CD4-positive, alpha-beta T cell (primary cell): ENCODE data around the gene VIPR1. TPM values are rescaled to one million over a fixed set of nuclear protein-coding genes. Genes with fewer than 3 reads are reported as not detected.

Experiments used
- ATAC-seq: fragments of 200-7000 bp; cut with Tn5 transposase; one replicate; pipeline ENCODE4 v1.10.0; 2022; ENCODE audit warnings: mild to moderate bottlenecking; ENCODE audit not compliant: poor library complexity
- CTCF ChIA-PET: fragments of 350-600 bp; sonication (Branson Sonifier 250); formaldehyde crosslinking; loops from one replicate; lab custom pipeline; 2021; ENCODE audit warnings: antibody characterized with exemption, inconsistent platforms; lab: Charles Lee
- POLR2A ChIA-PET: fragments of 350-600 bp; sonication (Branson Sonifier 250); formaldehyde crosslinking; loops from one replicate; lab custom pipeline; 2021; ENCODE audit warnings: antibody characterized with exemption, inconsistent platforms; lab: Charles Lee
- DNase-seq, 14 experiments: peaks; one replicate each; pipeline ENCODE4 v3.0.0-alpha.2; 2013 to 2020; ENCODE audit warnings: mixed read lengths in 2 of 14
- H3K27ac ChIP-seq, 2 donors: one replicate each; pipeline versions ENCODE4 v1.5.1 to v1.7.0; 2013; ENCODE audit warnings: low read length in 2 of 2, low read depth in 1 of 2, mild to moderate bottlenecking in 1 of 2
- H3K27me3 ChIP-seq, 2 experiments: 1 replicate in 1 of 2; 2 replicates in 1 of 2; pipeline versions ENCODE4 v1.6.1 to v1.7.0; 2013; ENCODE audit warnings: low read length in 2 of 2, control low read depth in 1 of 2, mild to moderate bottlenecking in 1 of 2, moderate library complexity in 1 of 2; ENCODE audit not compliant: insufficient read depth in 2 of 2, control insufficient read depth in 1 of 2
- H3K36me3 ChIP-seq: one replicate; pipeline ENCODE4 v1.6.1; 2013; ENCODE audit warnings: low read length, control low read depth; ENCODE audit not compliant: insufficient read depth
- H3K4me1 ChIP-seq: one replicate; pipeline ENCODE4 v1.6.1; 2013; ENCODE audit warnings: low read length, control low read depth; ENCODE audit not compliant: insufficient read depth
- H3K4me3 ChIP-seq: one replicate; pipeline ENCODE4 v1.5.1; 2013; ENCODE audit warnings: mild to moderate bottlenecking, low read length, moderate library complexity
- H3K9me3 ChIP-seq, 2 experiments: 1 replicate in 1 of 2; 2 replicates in 1 of 2; pipeline versions ENCODE4 v1.6.1 to v1.7.0; 2013; ENCODE audit warnings: low read length in 2 of 2, mild to moderate bottlenecking in 2 of 2, control low read depth in 1 of 2, moderate library complexity in 1 of 2; ENCODE audit not compliant: control insufficient read depth in 1 of 2, insufficient read depth in 1 of 2
- H3K27ac Mint-ChIP-seq: one replicate; pipeline ENCODE4 v1.8.0; 2020; ENCODE audit warnings: mixed read lengths
- H3K27me3 Mint-ChIP-seq: one replicate; pipeline ENCODE4 v1.8.0; 2021; ENCODE audit warnings: mixed read lengths
- H3K36me3 Mint-ChIP-seq: one replicate; pipeline ENCODE4 v1.8.0; 2021; ENCODE audit warnings: low read depth, mixed read lengths
- H3K4me1 Mint-ChIP-seq: one replicate; pipeline ENCODE4 v1.8.0; 2021; ENCODE audit warnings: low read depth, mixed read lengths
- H3K4me3 Mint-ChIP-seq: one replicate; pipeline ENCODE4 v1.8.0; 2020; ENCODE audit warnings: mild to moderate bottlenecking, mixed read lengths
- H3K9me3 Mint-ChIP-seq: one replicate; pipeline ENCODE4 v1.8.0; 2020; ENCODE audit warnings: mixed read lengths
- CTCF ChIP-seq: fragments of 200-600 bp; IDR thresholded peaks from one replicate; pipeline ENCODE4 v1.8.0; 2022; ENCODE audit warnings: antibody characterized with exemption, mild to moderate bottlenecking
- intact Hi-C, 2 experiments: fragments of 100-400 bp; cut with DNase I in 1 of 2; cut with micrococcal nuclease in 1 of 2; formaldehyde crosslinking; loops; one replicate each; pipeline versions ENCODE4 v1.15.1 to v1.9.0; 2023 to 2025; cut with DNase I, micrococcal nuclease
- total RNA-seq, 174 experiments: library from RNA in 2 of 174; stranded (reverse) in 2 of 174; gene quantifications; one replicate each; pipeline ENCODE4 v1.2.3 and lab custom pipeline; 2021 to 2026

Gene VIPR1
- total RNA-seq, 2 experiments from 2014 or later = 66.8 to 67.6 TPM

DNA sequence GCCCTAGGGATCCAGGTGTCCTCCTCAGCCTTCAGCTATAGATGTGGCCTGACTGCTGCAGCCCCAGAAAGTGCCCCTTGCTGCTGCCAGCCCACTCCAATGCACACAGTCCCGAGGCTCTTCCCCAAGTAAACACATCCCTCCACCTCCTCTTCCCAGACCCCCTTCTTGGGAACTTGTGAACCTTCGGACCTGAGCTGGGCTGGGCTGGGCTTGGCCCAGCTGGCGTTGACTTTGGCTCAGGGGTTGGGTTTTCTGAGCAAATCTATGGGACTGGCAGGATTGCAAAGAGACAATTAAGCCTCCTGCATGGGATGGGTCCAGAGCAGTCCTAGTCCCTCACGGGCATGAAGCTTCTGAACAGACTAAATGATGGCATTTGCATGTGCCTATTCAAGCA, 14.7 kb downstream of the VIPR1 start:
- intact Hi-C loops = no loop called here
- Mint-ChIP-seq H3K27ac (peak overlapping the region; percentile 58), H3K4me1 (peaks cover 46% of the 10 kb centered on the region), H3K27me3 (no peaks in the 10 kb centered on the region), H3K4me3 (no peak overlapping the region), H3K9me3 (no peaks in the 10 kb centered on the region), H3K36me3 (peaks cover 84% of the 10 kb centered on the region)
- Histone ChIP-seq H3K36me3 (peaks cover 31% of the 10 kb centered on the region), H3K27me3 (no peaks in the 10 kb centered on the region), H3K9me3 (no peaks in the 10 kb centered on the region), H3K4me3 (no peak overlapping the region), H3K27ac (no peak overlapping the region), H3K4me1 (peaks cover 38% of the 10 kb centered on the region)
- ATAC-seq = no peak
- TF ChIP-seq CTCF = no peak
- CTCF ChIA-PET = no interaction called here
- POLR2A ChIA-PET = interaction anchor here (1.6 kb wide), 1 partner anchor 19 kb away, joined by 4 read pairs; no protein-coding TSS in a partner anchor
- no peak for DNase-seq

DNA sequence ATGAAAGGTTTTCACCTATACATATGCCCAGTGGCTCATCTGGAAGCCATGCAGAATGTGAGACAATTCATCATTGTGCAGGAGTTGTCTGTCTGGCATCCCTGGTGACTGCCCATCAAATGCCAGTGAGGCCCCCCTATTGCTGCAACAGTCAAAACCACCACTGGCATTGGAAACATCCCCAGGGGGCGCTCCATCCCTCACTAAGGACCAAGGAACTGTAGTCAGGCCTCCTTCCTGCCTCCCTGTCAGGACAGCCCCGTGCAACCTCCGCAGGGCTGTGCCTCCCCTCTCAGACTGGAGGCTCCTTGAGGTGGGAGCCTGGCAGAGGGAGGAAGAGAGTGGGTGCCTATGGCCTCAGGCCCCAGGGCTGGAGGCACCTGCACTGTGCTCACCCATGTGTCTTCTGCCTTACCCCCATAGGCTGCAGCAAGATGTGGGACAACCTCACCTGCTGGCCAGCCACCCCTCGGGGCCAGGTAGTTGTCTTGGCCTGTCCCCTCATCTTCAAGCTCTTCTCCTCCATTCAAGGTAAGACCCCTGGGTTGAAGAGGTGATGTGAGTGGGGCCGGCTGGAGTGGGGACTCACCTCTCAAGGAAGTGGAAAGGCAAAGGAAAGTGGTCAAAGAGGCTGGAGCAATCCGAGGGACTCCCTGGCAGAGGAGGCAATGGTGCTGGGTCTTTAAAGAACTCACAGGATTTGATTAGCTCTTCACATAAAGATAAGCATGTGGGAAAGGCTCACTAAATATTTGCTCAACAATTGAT, 16.5 kb downstream of the VIPR1 start:
- H3K9me3 Mint-ChIP-seq = no peaks in the 10 kb centered on the region
- peak; percentile 67 for ATAC-seq
- H3K4me1 Mint-ChIP-seq = peaks cover 41% of the 10 kb centered on the region
- CTCF ChIA-PET = interaction anchor here (0.5 to 1.3 kb wide), 3 partner anchors 8 to 17 kb away, joined by 3 to 4 read pairs (median 4); partner anchors contain the start of gene VIPR1
- intact Hi-C loops = loop anchor here in 1 of 2 experiments (2.0 kb wide), 1 partner anchor 18 kb away; no protein-coding TSS in a partner anchor
- POLR2A ChIA-PET = interaction anchor here (0.9 to 1.3 kb wide), 3 partner anchors 10 to 37 kb away, joined by 3 read pairs; partner anchors contain the start of gene VIPR1
- Histone ChIP-seq H3K4me1 (peaks cover 38% of the 10 kb centered on the region), H3K27ac (peak overlapping the region; percentile 22 to 39), H3K27me3 (no peaks in the 10 kb centered on the region), H3K9me3 (no peaks in the 10 kb centered on the region), H3K4me3 (peak overlapping the region; percentile 15), H3K36me3 (peaks cover 36% of the 10 kb centered on the region)
- H3K4me3 Mint-ChIP-seq = no peak overlapping the region
- H3K36me3 Mint-ChIP-seq = peaks cover 79% of the 10 kb centered on the region
- no peaks in the 10 kb centered on the region for H3K27me3 Mint-ChIP-seq
- peak in 12 of 14 experiments; percentile 14 to 75 (median 37) for DNase-seq
- H3K27ac Mint-ChIP-seq = peak overlapping the region; percentile 81
- TF ChIP-seq CTCF = peak; percentile 37

- Histone ChIP-seq H3K9me3 (no peaks in the 10 kb centered on the region), H3K27me3 (no peaks in the 10 kb centered on the region), H3K4me3 (no peak overlapping the region), H3K27ac (peak overlapping the region; percentile 22 to 39), H3K4me1 (peaks cover 43% of the 10 kb centered on the region), H3K36me3 (peaks cover 31% of the 10 kb centered on the region)
- Mint-ChIP-seq H3K4me3 (peak overlapping the region; percentile 54), H3K9me3 (no peaks in the 10 kb centered on the region), H3K27me3 (no peaks in the 10 kb centered on the region), H3K4me1 (peaks cover 43% of the 10 kb centered on the region), H3K36me3 (peaks cover 78% of the 10 kb centered on the region), H3K27ac (peak overlapping the region; percentile 81)
- no peak for TF ChIP-seq CTCF
- CTCF ChIA-PET = interaction anchor here (0.5 to 1.0 kb wide), 2 partner anchors 10 to 17 kb away, joined by 3 to 4 read pairs; partner anchors contain the start of gene VIPR1
- DNase-seq (no peak), ATAC-seq (peak; percentile 24)
- intact Hi-C loops = loop anchor here in 1 of 2 experiments (2.0 kb wide), 1 partner anchor 17 kb away; no protein-coding TSS in a partner anchor
- POLR2A ChIA-PET = interaction anchor here (0.9 to 1.3 kb wide), 5 partner anchors 9 to 36 kb away, joined by 3 read pairs; partner anchors contain the start of gene VIPR1
Observed at GRCh38 chr3:42519568-42519962, 17.1 kb downstream of the VIPR1 start.
